H9 (cell line): ENCODE results near the gene ANKRD35. TPM values are rescaled to one million over a fixed set of nuclear protein-coding genes. Genes with fewer than 3 reads are reported as not detected.
"Not testable (repeated sequence)": the region's sequence is repeated elsewhere in the genome, so short reads cannot be mapped to it uniquely, and the experiment has no call there.

ENCODE experiments used
- DNase-seq: peaks from one replicate; pipeline ENCODE4 v3.0.0-alpha.2; 2017
- H2AFZ ChIP-seq: one replicate; pipeline ENCODE4 v1.6.1; 2013; ENCODE audit warnings: mild to moderate bottlenecking, low read length, control low read depth, moderate library complexity
- H2AK5ac ChIP-seq: 2 replicates; pipeline ENCODE4 v1.6.1; 2013; ENCODE audit warnings: low read length, control low read depth, mixed read lengths; ENCODE audit not compliant: insufficient read length
- H2BK120ac ChIP-seq: one replicate; pipeline ENCODE4 v1.6.1; 2013; ENCODE audit warnings: low read depth, mild to moderate bottlenecking, low read length, control low read depth, inconsistent platforms; ENCODE audit not compliant: poor library complexity, severe bottlenecking
- H2BK12ac ChIP-seq: 2 replicates; pipeline ENCODE4 v1.6.1; 2013; ENCODE audit warnings: low read length, control low read depth, mixed read lengths, low read depth; ENCODE audit not compliant: insufficient read length
- H2BK15ac ChIP-seq: 2 replicates; pipeline ENCODE4 v1.6.1; 2013; ENCODE audit warnings: low read depth, low read length, control low read depth
- H2BK20ac ChIP-seq: one replicate; pipeline ENCODE4 v1.6.1; 2013; ENCODE audit warnings: low read depth, mild to moderate bottlenecking, low read length, control low read depth, inconsistent platforms; ENCODE audit not compliant: poor library complexity, severe bottlenecking
- H2BK5ac ChIP-seq: 2 replicates; pipeline ENCODE4 v1.6.1; 2013; ENCODE audit warnings: low read length, control low read depth, mixed read lengths; ENCODE audit not compliant: insufficient read length
- H3K14ac ChIP-seq: 2 replicates; pipeline ENCODE4 v1.6.1; 2013; ENCODE audit warnings: low read length, control low read depth; ENCODE audit not compliant: insufficient read depth
- H3K18ac ChIP-seq: 2 replicates; pipeline ENCODE4 v1.6.1; 2013; ENCODE audit warnings: low read depth, mild to moderate bottlenecking, mixed read lengths, low read length, control low read depth; ENCODE audit not compliant: insufficient read length
- H3K23ac ChIP-seq: 2 replicates; pipeline ENCODE4 v1.6.1; 2013; ENCODE audit warnings: low read length, control low read depth, mixed read lengths, low read depth; ENCODE audit not compliant: insufficient read length
- H3K23me2 ChIP-seq: 2 replicates; pipeline ENCODE4 v1.6.1; 2013; ENCODE audit warnings: low read depth, mild to moderate bottlenecking, mixed read lengths, low read length, control low read depth; ENCODE audit not compliant: insufficient read length, poor library complexity, severe bottlenecking
- H3K27ac ChIP-seq: 2 replicates; pipeline ENCODE4 v1.5.1; 2013; ENCODE audit warnings: low read length, control low read depth, mixed read lengths, low read depth; ENCODE audit not compliant: insufficient read length
- H3K27me3 ChIP-seq: 2 replicates; pipeline ENCODE4 v1.6.1; 2013; ENCODE audit warnings: low read length, control low read depth, inconsistent platforms; ENCODE audit not compliant: insufficient read depth
- H3K4ac ChIP-seq: 2 replicates; pipeline ENCODE4 v1.6.1; 2013; ENCODE audit warnings: low read depth, mild to moderate bottlenecking, control low read depth, inconsistent platforms, low read length, moderate library complexity
- H3K4me1 ChIP-seq: 2 replicates; pipeline ENCODE4 v1.6.1; 2013; ENCODE audit warnings: low read length, control low read depth, inconsistent platforms; ENCODE audit not compliant: insufficient read depth
- H3K4me2 ChIP-seq: 2 replicates; pipeline ENCODE4 v1.6.1; 2013; ENCODE audit warnings: low read length, control low read depth, mixed read lengths; ENCODE audit not compliant: insufficient read length, insufficient read depth
- H3K56ac ChIP-seq: 2 replicates; pipeline ENCODE4 v1.6.1; 2013; ENCODE audit warnings: low read depth, mild to moderate bottlenecking, mixed read lengths, low read length, control low read depth; ENCODE audit not compliant: insufficient read length
- H3K79me1 ChIP-seq: 2 replicates; pipeline ENCODE4 v1.6.1; 2013; ENCODE audit warnings: low read depth, mild to moderate bottlenecking, moderate library complexity, low read length, control low read depth, inconsistent platforms; ENCODE audit not compliant: insufficient read depth, poor library complexity, severe bottlenecking
- H3K79me2 ChIP-seq: 2 replicates; pipeline ENCODE4 v1.6.1; 2013; ENCODE audit warnings: low read length, control low read depth, inconsistent platforms; ENCODE audit not compliant: insufficient read depth
- H3K9ac ChIP-seq: 2 replicates; pipeline ENCODE4 v1.6.1; 2013; ENCODE audit warnings: low read length, control low read depth, mixed read lengths; ENCODE audit not compliant: insufficient read length; ENCODE audit errors: extremely low read depth
- H3K9me3 ChIP-seq: one replicate; pipeline ENCODE4 v1.6.1; 2013; ENCODE audit warnings: low read depth, low read length, inconsistent platforms; ENCODE audit not compliant: control insufficient read depth
- H3T11ph ChIP-seq: one replicate; pipeline ENCODE4 v1.6.1; 2013; ENCODE audit warnings: mild to moderate bottlenecking, low read length, control low read depth, inconsistent platforms
- H4K20me1 ChIP-seq: one replicate; pipeline ENCODE4 v1.6.1; 2013; ENCODE audit not compliant: control insufficient read depth, insufficient read length, insufficient read depth
- H4K5ac ChIP-seq: 2 replicates; pipeline ENCODE4 v1.6.1; 2013; ENCODE audit warnings: low read depth, mild to moderate bottlenecking, mixed read lengths, low read length, control low read depth; ENCODE audit not compliant: insufficient read length
- H4K8ac ChIP-seq: replicated peaks from 2 replicates; pipeline ENCODE4 v1.6.1; 2013; ENCODE audit warnings: low read length, control low read depth, mixed read lengths, low read depth; ENCODE audit not compliant: insufficient read length
- H4K91ac ChIP-seq: 2 replicates; pipeline ENCODE4 v1.6.1; 2013; ENCODE audit warnings: low read depth, mild to moderate bottlenecking, moderate library complexity, mixed read lengths, low read length, control low read depth; ENCODE audit not compliant: insufficient read length
- H3K27ac Mint-ChIP-seq, 3 experiments: 2 replicates in 2 of 3; 3 replicates in 1 of 3; pipeline ENCODE4 v1.8.0; 2020 to 2021; ENCODE audit warnings: mixed read lengths in 3 of 3, mild to moderate bottlenecking in 1 of 3, moderate library complexity in 1 of 3
- H3K27me3 Mint-ChIP-seq: 2 replicates; pipeline ENCODE4 v1.8.0; 2021; ENCODE audit warnings: low read depth, mild to moderate bottlenecking, moderate library complexity, mixed read lengths
- H3K36me3 Mint-ChIP-seq, 3 experiments: 2 replicates in 2 of 3; 3 replicates in 1 of 3; pipeline ENCODE4 v1.8.0; 2020 to 2021; ENCODE audit warnings: low read depth in 3 of 3, mixed read lengths in 3 of 3; ENCODE audit not compliant: insufficient read depth in 1 of 3
- H3K4me1 Mint-ChIP-seq, 2 experiments: 2 replicates each; pipeline ENCODE4 v1.8.0; 2020; ENCODE audit warnings: mixed read lengths in 2 of 2
- H3K4me3 Mint-ChIP-seq, 2 experiments: 2 replicates in 1 of 2; 3 replicates in 1 of 2; pipeline ENCODE4 v1.8.0; 2020 to 2021; ENCODE audit warnings: mild to moderate bottlenecking in 2 of 2, mixed read lengths in 2 of 2, moderate library complexity in 1 of 2
- H3K9me3 Mint-ChIP-seq, 2 experiments: 2 replicates in 1 of 2; 3 replicates in 1 of 2; pipeline ENCODE4 v1.8.0; 2020; ENCODE audit warnings: mild to moderate bottlenecking in 2 of 2, mixed read lengths in 2 of 2, moderate library complexity in 1 of 2
- CTCF ChIP-seq: fragments of 200-600 bp; sonication (generic); conservative IDR thresholded peaks from 3 replicates; pipeline ENCODE4 v1.8.0; 2021; ENCODE audit warnings: antibody characterized with exemption, mild to moderate bottlenecking
- WGBS: extraction: QIAGEN DNeasy Blood & Tissue Kit; methylation state at CpG from one replicate; pipeline ENCODE4 v1.1.7; 2013; ENCODE audit warnings: missing lambda C conversion rate, low lambda C conversion rate, mixed read lengths; ENCODE audit not compliant: insufficient read length; ENCODE audit errors: extremely low coverage; 5-methylcytosine and 5-hydroxymethylcytosine counted together
- total RNA-seq: library from RNA; stranded (reverse); gene quantifications from 2 replicates; pipeline ENCODE4 v1.2.1, GENCODE V29; 2021

ANKRD35 gene
- total RNA-seq, 1 experiment from 2014 or later: 0.28 TPM

- H3K27ac ChIP-seq: peak within 1 kb of the TSS; percentile 40
- H3K4ac ChIP-seq: no peak within 1 kb of the TSS
- H3K14ac ChIP-seq: peak within 1 kb of the TSS; percentile 95
- peaks cover 3% of the 10 kb centered on the region; the same call in 1 of the 2 replicates for H3K79me2 ChIP-seq
- no peak within 1 kb of the TSS for H2BK120ac ChIP-seq
- Mint-ChIP-seq H3K27ac (peak within 1 kb of the TSS; percentile 99), H3K4me3 (peak within 1 kb of the TSS; percentile 98 to 99), H3K9me3 (no peaks in the 10 kb centered on the region; a peak in 1 of 5 replicates), H3K27me3 (peaks cover 4% of the 10 kb centered on the region), H3K36me3 (peaks cover 22 to 34% (median 33%) of the 10 kb centered on the region in 3 experiments), H3K4me1 (peaks cover 7% of the 10 kb centered on the region in 2 experiments; a peak in 3 of 4 replicates)
- no peak within 1 kb of the TSS for H2AK5ac ChIP-seq
- H2BK5ac ChIP-seq: peak within 1 kb of the TSS; percentile 70
- no peaks in the 10 kb centered on the region for H3K4me1 ChIP-seq
- H2BK15ac ChIP-seq: no peak within 1 kb of the TSS
- peak within 1 kb of the TSS; percentile 81 for H3K4me2 ChIP-seq
- no peak within 1 kb of the TSS for H4K91ac ChIP-seq
- H2BK12ac ChIP-seq: no peak within 1 kb of the TSS
- H3K9me3 ChIP-seq: no peaks in the 10 kb centered on the region
- H3K56ac ChIP-seq: peak within 1 kb of the TSS; percentile 29
- DNase-seq: peak; percentile 91
- peak within 1 kb of the TSS; percentile 24 for H2AFZ ChIP-seq
- H3K23me2 ChIP-seq: peaks cover 7% of the 10 kb centered on the region
- peak within 1 kb of the TSS; percentile 29 for H4K5ac ChIP-seq
- no peak within 1 kb of the TSS for H2BK20ac ChIP-seq
- no peak for TF ChIP-seq CTCF
- WGBS: no CpG with 5 or more reads among the region's 89 CpGs
- H3K18ac ChIP-seq: peak within 1 kb of the TSS; percentile 93
- peak within 1 kb of the TSS; percentile 96 for H4K8ac ChIP-seq
- H3K79me1 ChIP-seq: peaks cover 3% of the 10 kb centered on the region
- H3K27me3 ChIP-seq: no peaks in the 10 kb centered on the region
- peak within 1 kb of the TSS; percentile 97 for H3K9ac ChIP-seq
- H3K23ac ChIP-seq: no peak within 1 kb of the TSS
- no peaks in the 10 kb centered on the region for H4K20me1 ChIP-seq
- H3T11ph ChIP-seq: no peak within 1 kb of the TSS
These were observed 61.8 kb downstream of the ANKRD35 start, which contains the start of the genes POLR3C and RNF115 for GRCh38 chr1:145823565-145824498. POLR3C (plus strand) TSS chr1:145824200; CDS start chr1:145825777, 1,577 bp downstream. RNF115 (minus strand) TSS chr1:145824095; CDS start chr1:145823873, 222 bp downstream.

GRCh38 chr1:145822779-145823331, 62.8 kb downstream of the ANKRD35 start:
- H3K14ac ChIP-seq, H2BK15ac ChIP-seq, H3K18ac ChIP-seq, H2BK12ac ChIP-seq, H3K23me2 ChIP-seq, H3K4me1 ChIP-seq, H3K27ac ChIP-seq, H3K79me1 ChIP-seq, H4K5ac ChIP-seq, H3K9me3 Mint-ChIP-seq, H3T11ph ChIP-seq, H2BK5ac ChIP-seq, H4K8ac ChIP-seq, H3K27me3 Mint-ChIP-seq, H3K4me1 Mint-ChIP-seq, H4K20me1 ChIP-seq, H3K27me3 ChIP-seq, H4K91ac ChIP-seq, H3K9ac ChIP-seq, H3K23ac ChIP-seq, H3K4me2 ChIP-seq, H3K79me2 ChIP-seq, H2BK20ac ChIP-seq, H3K4me3 Mint-ChIP-seq, H3K9me3 ChIP-seq, H2AK5ac ChIP-seq, H3K56ac ChIP-seq, H3K4ac ChIP-seq, H2AFZ ChIP-seq, H3K27ac Mint-ChIP-seq, H2BK120ac ChIP-seq, DNase-seq: not testable (repeated sequence)
- no CpG with 5 or more reads among the region's 16 CpGs for WGBS
- peaks cover 14 to 25% (median 23%) of the 10 kb centered on the region in 3 experiments for H3K36me3 Mint-ChIP-seq
